ENCODE measurements around the gene ZNF90.
A peak's percentile ranks its signal among the peaks of the same experiment; 100 is the strongest.
"Not testable (repeated sequence)": the region's sequence is repeated elsewhere in the genome, so short reads cannot be mapped to it uniquely, and the experiment has no call there.

The ZNF90 gene

GRCh38 chr19:20077791-20078463 is at the start of gene ZNF90:
Gene ZNF90, plus strand, starts transcription at chr19:20078000. Its CDS starts 133 bp downstream, at chr19:20078133.
- H3K4me1 ChIP-seq (ENCODE audit: control insufficient read depth in 5 of 5, insufficient read depth in 5 of 5, low read length in 5 of 5), result peaks cover 0 to 18% (median 15%) of the 10 kb centered on the region in 5 donors
- H3K27me3 ChIP-seq (ENCODE audit: control insufficient read depth in 5 of 5, insufficient read depth in 4 of 5, low read length in 5 of 5), result no peaks in the 10 kb centered on the region
- peaks cover 0 to 4% (median 0%) of the 10 kb centered on the region in 5 donors for H3K9me3 ChIP-seq (ENCODE audit: control insufficient read depth in 5 of 5, low read length in 5 of 5)
- H3K9ac ChIP-seq (ENCODE audit: low read length in 5 of 5), result peak within 1 kb of the TSS in 3 of 5 donors; percentile 0 to 73 (median 56)
- no peak within 1 kb of the TSS for H3K27ac ChIP-seq (ENCODE audit: low read depth, low read length)
- H3K4me3 ChIP-seq (ENCODE audit: low read depth in 1 of 5, low read length in 5 of 5), result peak within 1 kb of the TSS; percentile 63 to 80 (median 79)
- H3K36me3 ChIP-seq (ENCODE audit: control insufficient read depth in 5 of 5, insufficient read depth in 5 of 5, low read length in 5 of 5), result no peaks in the 10 kb centered on the region

GRCh38 chr19:20028611-20029010 is 49.2 kb upstream of the ZNF90 start:
- Histone ChIP-seq H3K9ac (ENCODE audit: low read length in 5 of 5) (no peak overlapping the region), H3K36me3 (ENCODE audit: control insufficient read depth in 5 of 5, insufficient read depth in 5 of 5, low read length in 5 of 5) (peaks cover 0 to 14% (median 10%) of the 10 kb centered on the region in 5 donors), H3K27me3 (ENCODE audit: control insufficient read depth in 5 of 5, insufficient read depth in 4 of 5, low read length in 5 of 5) (no peaks in the 10 kb centered on the region), H3K4me1 (ENCODE audit: control insufficient read depth in 5 of 5, insufficient read depth in 5 of 5, low read length in 5 of 5) (no peaks in the 10 kb centered on the region), H3K9me3 (ENCODE audit: control insufficient read depth in 5 of 5, low read length in 5 of 5) (peaks cover 0 to 3% (median 0%) of the 10 kb centered on the region in 5 donors), H3K27ac (ENCODE audit: low read depth, low read length) (no peak overlapping the region), H3K4me3 (ENCODE audit: low read depth in 1 of 5, low read length in 5 of 5) (no peak overlapping the region)

- no peak overlapping the region for H3K9ac ChIP-seq (ENCODE audit: low read length in 5 of 5)
- peaks cover 0 to 15% (median 12%) of the 10 kb centered on the region in 5 donors for H3K4me1 ChIP-seq (ENCODE audit: control insufficient read depth in 5 of 5, insufficient read depth in 5 of 5, low read length in 5 of 5)
- peaks cover 0 to 4% (median 2%) of the 10 kb centered on the region in 5 donors for H3K36me3 ChIP-seq (ENCODE audit: control insufficient read depth in 5 of 5, insufficient read depth in 5 of 5, low read length in 5 of 5)
- H3K9me3 ChIP-seq (ENCODE audit: control insufficient read depth in 5 of 5, low read length in 5 of 5), result no peaks in the 10 kb centered on the region
- H3K27ac ChIP-seq (ENCODE audit: low read depth, low read length), result no peak overlapping the region
- H3K4me3 ChIP-seq (ENCODE audit: low read depth in 1 of 5, low read length in 5 of 5), result no peak overlapping the region
- no peaks in the 10 kb centered on the region for H3K27me3 ChIP-seq (ENCODE audit: control insufficient read depth in 5 of 5, insufficient read depth in 4 of 5, low read length in 5 of 5)
These were observed 41.9 kb upstream of the ZNF90 start for GRCh38 chr19:20035935-20036334.

GRCh38 chr19:20038358-20039202 is 39.2 kb upstream of the ZNF90 start:
- peak overlapping the region; percentile 65 for H3K27ac ChIP-seq (ENCODE audit: low read depth, low read length)
- peaks cover 0 to 15% (median 12%) of the 10 kb centered on the region in 5 donors for H3K4me1 ChIP-seq (ENCODE audit: control insufficient read depth in 5 of 5, insufficient read depth in 5 of 5, low read length in 5 of 5)
- H3K36me3 ChIP-seq (ENCODE audit: control insufficient read depth in 5 of 5, insufficient read depth in 5 of 5, low read length in 5 of 5), result no peaks in the 10 kb centered on the region
- H3K4me3 ChIP-seq (ENCODE audit: low read depth in 1 of 5, low read length in 5 of 5), result peak overlapping the region; percentile 73 to 98 (median 85)
- H3K9me3 ChIP-seq (ENCODE audit: control insufficient read depth in 5 of 5, low read length in 5 of 5), result no peaks in the 10 kb centered on the region
- H3K27me3 ChIP-seq (ENCODE audit: control insufficient read depth in 5 of 5, insufficient read depth in 4 of 5, low read length in 5 of 5), result no peaks in the 10 kb centered on the region
- peak overlapping the region; percentile 54 to 86 (median 70) for H3K9ac ChIP-seq (ENCODE audit: low read length in 5 of 5)

- Histone ChIP-seq H3K9me3 (ENCODE audit: control insufficient read depth in 5 of 5, low read length in 5 of 5) (no peaks in the 10 kb centered on the region), H3K27me3 (ENCODE audit: control insufficient read depth in 5 of 5, insufficient read depth in 4 of 5, low read length in 5 of 5) (peaks cover 0 to 1% (median 0%) of the 10 kb centered on the region in 5 donors), H3K36me3 (ENCODE audit: control insufficient read depth in 5 of 5, insufficient read depth in 5 of 5, low read length in 5 of 5) (no peaks in the 10 kb centered on the region), H3K27ac (ENCODE audit: low read depth, low read length) (peak within 1 kb of the TSS; percentile 65), H3K4me1 (ENCODE audit: control insufficient read depth in 5 of 5, insufficient read depth in 5 of 5, low read length in 5 of 5) (peaks cover 0 to 15% (median 12%) of the 10 kb centered on the region in 5 donors), H3K9ac (ENCODE audit: low read length in 5 of 5) (peak within 1 kb of the TSS; percentile 54 to 86 (median 70)), H3K4me3 (ENCODE audit: low read depth in 1 of 5, low read length in 5 of 5) (peak within 1 kb of the TSS; percentile 83 to 98 (median 93))
These were observed 38.5 kb upstream of the ZNF90 start, which contains the start of gene ZNF682 for GRCh38 chr19:20039203-20039723. Gene ZNF682, minus strand, starts transcription at chr19:20039505. Its CDS starts 160 bp downstream, at chr19:20039345.

GRCh38 chr19:20044663-20045062 is 33.1 kb upstream of the ZNF90 start:
- Histone ChIP-seq H3K27me3 (ENCODE audit: control insufficient read depth in 5 of 5, insufficient read depth in 4 of 5, low read length in 5 of 5) (peaks cover 0 to 4% (median 0%) of the 10 kb centered on the region in 5 donors), H3K36me3 (ENCODE audit: control insufficient read depth in 5 of 5, insufficient read depth in 5 of 5, low read length in 5 of 5) (no peaks in the 10 kb centered on the region), H3K27ac (ENCODE audit: low read depth, low read length) (no peak overlapping the region), H3K4me3 (ENCODE audit: low read depth in 1 of 5, low read length in 5 of 5) (no peak overlapping the region), H3K9ac (ENCODE audit: low read length in 5 of 5) (no peak overlapping the region), H3K9me3 (ENCODE audit: control insufficient read depth in 5 of 5, low read length in 5 of 5) (no peaks in the 10 kb centered on the region), H3K4me1 (ENCODE audit: control insufficient read depth in 5 of 5, insufficient read depth in 5 of 5, low read length in 5 of 5) (peaks cover 0 to 3% (median 2%) of the 10 kb centered on the region in 5 donors)

GRCh38 chr19:20045742-20046141 is 32.1 kb upstream of the ZNF90 start:
- H3K4me3 ChIP-seq (ENCODE audit: low read depth in 1 of 5, low read length in 5 of 5); H3K4me1 ChIP-seq (ENCODE audit: control insufficient read depth in 5 of 5, insufficient read depth in 5 of 5, low read length in 5 of 5); H3K36me3 ChIP-seq (ENCODE audit: control insufficient read depth in 5 of 5, insufficient read depth in 5 of 5, low read length in 5 of 5); H3K27me3 ChIP-seq (ENCODE audit: control insufficient read depth in 5 of 5, insufficient read depth in 4 of 5, low read length in 5 of 5); H3K9ac ChIP-seq (ENCODE audit: low read length in 5 of 5); H3K9me3 ChIP-seq (ENCODE audit: control insufficient read depth in 5 of 5, low read length in 5 of 5); H3K27ac ChIP-seq (ENCODE audit: low read depth, low read length): not testable (repeated sequence)

GRCh38 chr19:20051841-20052768 is 25.7 kb upstream of the ZNF90 start:
- peak overlapping the region; percentile 3 to 93 (median 67) for H3K9ac ChIP-seq (ENCODE audit: low read length in 5 of 5)
- no peaks in the 10 kb centered on the region for H3K36me3 ChIP-seq (ENCODE audit: control insufficient read depth in 5 of 5, insufficient read depth in 5 of 5, low read length in 5 of 5)
- H3K4me3 ChIP-seq (ENCODE audit: low read depth in 1 of 5, low read length in 5 of 5), result peak overlapping the region; percentile 88 to 100 (median 100)
- peak overlapping the region; percentile 65 for H3K27ac ChIP-seq (ENCODE audit: low read depth, low read length)
- H3K27me3 ChIP-seq (ENCODE audit: control insufficient read depth in 5 of 5, insufficient read depth in 4 of 5, low read length in 5 of 5), result no peaks in the 10 kb centered on the region
- H3K4me1 ChIP-seq (ENCODE audit: control insufficient read depth in 5 of 5, insufficient read depth in 5 of 5, low read length in 5 of 5), result peaks cover 3 to 14% (median 14%) of the 10 kb centered on the region in 5 donors
- H3K9me3 ChIP-seq (ENCODE audit: control insufficient read depth in 5 of 5, low read length in 5 of 5), result no peaks in the 10 kb centered on the region

GRCh38 chr19:20058738-20059137 is 19.1 kb upstream of the ZNF90 start:
- not testable (repeated sequence) for H3K4me1 ChIP-seq (ENCODE audit: control insufficient read depth in 5 of 5, insufficient read depth in 5 of 5, low read length in 5 of 5); H3K27ac ChIP-seq (ENCODE audit: low read depth, low read length); H3K36me3 ChIP-seq (ENCODE audit: control insufficient read depth in 5 of 5, insufficient read depth in 5 of 5, low read length in 5 of 5); H3K27me3 ChIP-seq (ENCODE audit: control insufficient read depth in 5 of 5, insufficient read depth in 4 of 5, low read length in 5 of 5); H3K9me3 ChIP-seq (ENCODE audit: control insufficient read depth in 5 of 5, low read length in 5 of 5); H3K9ac ChIP-seq (ENCODE audit: low read length in 5 of 5); H3K4me3 ChIP-seq (ENCODE audit: low read depth in 1 of 5, low read length in 5 of 5)

Measured in subcutaneous abdominal adipose tissue (tissue), 5 donors.